HG03469 (cell line): Measurements from ENCODE around the gene SMG9.
A peak's percentile ranks its signal among the peaks of the same experiment; 100 is the strongest.

Source experiments
- ATAC-seq: cut with Tn5 transposase; IDR thresholded peaks from one replicate; pipeline ENCODE4 v1.9.1; 2021; ENCODE audit warnings: mild to moderate bottlenecking, moderate library complexity, moderate number of reproducible peaks; ENCODE audit not compliant: unreplicated experiment

SMG9 gene

GRCh38 chr19:43754503-43755255 is at the start of gene SMG9:
Gene SMG9 (minus strand): TSS chr19:43754962. CDS start chr19:43750741, 4,221 bp downstream.
- peak; percentile 40 for ATAC-seq

- ATAC-seq: no peak
Observed at GRCh38 chr19:43804432-43804831, 49.7 kb upstream of the SMG9 start.

GRCh38 chr19:43802216-43802951 is 47.6 kb upstream of the SMG9 start, which contains the start of gene LYPD5:
Gene LYPD5 (minus strand): TSS chr19:43802447. CDS start chr19:43802380, 67 bp downstream.
- no peak for ATAC-seq

- no peak for ATAC-seq
Observed at GRCh38 chr19:43799502-43800142, 44.9 kb upstream of the SMG9 start.

- ATAC-seq: no peak
Observed at GRCh38 chr19:43798546-43799409, 44.0 kb upstream of the SMG9 start.

- no peak for ATAC-seq
Observed at GRCh38 chr19:43798026-43798545, 43.3 kb upstream of the SMG9 start.

GRCh38 chr19:43797556-43797955 is 42.8 kb upstream of the SMG9 start:
- no peak for ATAC-seq

- ATAC-seq: no peak
Observed at GRCh38 chr19:43797118-43797517, 42.4 kb upstream of the SMG9 start.

GRCh38 chr19:43790587-43790986 is 35.8 kb upstream of the SMG9 start:
- ATAC-seq: no peak

GRCh38 chr19:43789029-43789428 is 34.3 kb upstream of the SMG9 start:
- ATAC-seq: no peak

- no peak for ATAC-seq
Observed at GRCh38 chr19:43786665-43787064, 31.9 kb upstream of the SMG9 start.

GRCh38 chr19:43784981-43785808 is 30.4 kb upstream of the SMG9 start:
- no peak for ATAC-seq

- ATAC-seq: no peak
Observed at GRCh38 chr19:43784241-43784980, 29.6 kb upstream of the SMG9 start.

- no peak for ATAC-seq
Observed at GRCh38 chr19:43783636-43784035, 28.9 kb upstream of the SMG9 start.

- ATAC-seq: no peak
Observed at GRCh38 chr19:43782689-43783231, 28.0 kb upstream of the SMG9 start.

- no peak for ATAC-seq
Observed at GRCh38 chr19:43782311-43782660, 27.5 kb upstream of the SMG9 start.

- ATAC-seq: no peak
Observed at GRCh38 chr19:43781630-43782310, 27.0 kb upstream of the SMG9 start.
